C4-2B (cell line): ENCODE results near the gene MKI67.

Experiments
- ZFX ChIP-seq: fragments of 450-650 bp; IDR thresholded peaks from 2 replicates; pipeline ENCODE4 v1.6.1; 2017
- TF ChIP-seq, protein P1 (sequence below): fragments of 450-650 bp; conservative IDR thresholded peaks from 2 replicates; pipeline ENCODE4 v1.5.1; 2017; ENCODE audit warnings: mild to moderate bottlenecking

GRCh38 chr10:128125944-128126764 lies at the start of gene MKI67:
- TF ChIP-seq, protein P1, sequence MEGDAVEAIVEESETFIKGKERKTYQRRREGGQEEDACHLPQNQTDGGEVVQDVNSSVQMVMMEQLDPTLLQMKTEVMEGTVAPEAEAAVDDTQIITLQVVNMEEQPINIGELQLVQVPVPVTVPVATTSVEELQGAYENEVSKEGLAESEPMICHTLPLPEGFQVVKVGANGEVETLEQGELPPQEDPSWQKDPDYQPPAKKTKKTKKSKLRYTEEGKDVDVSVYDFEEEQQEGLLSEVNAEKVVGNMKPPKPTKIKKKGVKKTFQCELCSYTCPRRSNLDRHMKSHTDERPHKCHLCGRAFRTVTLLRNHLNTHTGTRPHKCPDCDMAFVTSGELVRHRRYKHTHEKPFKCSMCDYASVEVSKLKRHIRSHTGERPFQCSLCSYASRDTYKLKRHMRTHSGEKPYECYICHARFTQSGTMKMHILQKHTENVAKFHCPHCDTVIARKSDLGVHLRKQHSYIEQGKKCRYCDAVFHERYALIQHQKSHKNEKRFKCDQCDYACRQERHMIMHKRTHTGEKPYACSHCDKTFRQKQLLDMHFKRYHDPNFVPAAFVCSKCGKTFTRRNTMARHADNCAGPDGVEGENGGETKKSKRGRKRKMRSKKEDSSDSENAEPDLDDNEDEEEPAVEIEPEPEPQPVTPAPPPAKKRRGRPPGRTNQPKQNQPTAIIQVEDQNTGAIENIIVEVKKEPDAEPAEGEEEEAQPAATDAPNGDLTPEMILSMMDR = no peak
- TF ChIP-seq ZFX = peak; percentile 81
